Measurements from ENCODE around the gene GRIK4. TPM values are rescaled to one million over a fixed set of nuclear protein-coding genes. Genes with fewer than 3 reads are reported as not detected.

GRIK4 gene
- total RNA-seq, 1 donor from 2014 or later, result not detected

DNA sequence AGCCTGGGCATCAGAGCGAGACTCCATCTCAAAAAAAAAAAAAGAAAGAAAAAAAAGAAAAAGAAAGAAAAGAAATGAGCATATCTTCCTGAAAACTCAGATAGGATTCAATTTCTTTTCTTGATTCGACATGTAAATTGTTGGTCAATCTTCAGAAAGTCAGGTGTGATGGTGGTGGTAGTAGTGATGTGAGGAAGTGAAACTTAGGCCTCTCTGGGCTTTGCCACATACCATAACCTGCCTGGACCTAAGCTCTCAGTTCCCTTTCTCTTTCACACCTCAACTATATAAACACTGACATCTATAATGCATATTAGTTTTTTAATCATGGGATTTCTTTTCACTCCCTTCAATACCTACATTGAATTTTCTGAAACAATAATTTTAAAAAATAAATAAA is 414.4 kb downstream of the GRIK4 start:
- no peaks in the 10 kb centered on the region for H3K36me3 Mint-ChIP-seq (ENCODE audit: insufficient read depth)
- peaks cover 5% of the 10 kb centered on the region for H3K4me1 Mint-ChIP-seq (ENCODE audit: low read depth)
- TF ChIP-seq, protein P1, sequence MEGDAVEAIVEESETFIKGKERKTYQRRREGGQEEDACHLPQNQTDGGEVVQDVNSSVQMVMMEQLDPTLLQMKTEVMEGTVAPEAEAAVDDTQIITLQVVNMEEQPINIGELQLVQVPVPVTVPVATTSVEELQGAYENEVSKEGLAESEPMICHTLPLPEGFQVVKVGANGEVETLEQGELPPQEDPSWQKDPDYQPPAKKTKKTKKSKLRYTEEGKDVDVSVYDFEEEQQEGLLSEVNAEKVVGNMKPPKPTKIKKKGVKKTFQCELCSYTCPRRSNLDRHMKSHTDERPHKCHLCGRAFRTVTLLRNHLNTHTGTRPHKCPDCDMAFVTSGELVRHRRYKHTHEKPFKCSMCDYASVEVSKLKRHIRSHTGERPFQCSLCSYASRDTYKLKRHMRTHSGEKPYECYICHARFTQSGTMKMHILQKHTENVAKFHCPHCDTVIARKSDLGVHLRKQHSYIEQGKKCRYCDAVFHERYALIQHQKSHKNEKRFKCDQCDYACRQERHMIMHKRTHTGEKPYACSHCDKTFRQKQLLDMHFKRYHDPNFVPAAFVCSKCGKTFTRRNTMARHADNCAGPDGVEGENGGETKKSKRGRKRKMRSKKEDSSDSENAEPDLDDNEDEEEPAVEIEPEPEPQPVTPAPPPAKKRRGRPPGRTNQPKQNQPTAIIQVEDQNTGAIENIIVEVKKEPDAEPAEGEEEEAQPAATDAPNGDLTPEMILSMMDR (IDR thresholded peaks at IDR 0.05; ENCODE audit: unreplicated experiment), result no peak
- H3K9me3 Mint-ChIP-seq (ENCODE audit: low read depth), result no peaks in the 10 kb centered on the region
- no peak overlapping the region for H3K27ac Mint-ChIP-seq
- DNase-seq (ENCODE audit: low spot score, unreplicated experiment), result no peak
- no peak overlapping the region for H3K4me3 Mint-ChIP-seq (ENCODE audit: low read depth)
- H3K27me3 Mint-ChIP-seq, result peaks cover 4% of the 10 kb centered on the region

DNA sequence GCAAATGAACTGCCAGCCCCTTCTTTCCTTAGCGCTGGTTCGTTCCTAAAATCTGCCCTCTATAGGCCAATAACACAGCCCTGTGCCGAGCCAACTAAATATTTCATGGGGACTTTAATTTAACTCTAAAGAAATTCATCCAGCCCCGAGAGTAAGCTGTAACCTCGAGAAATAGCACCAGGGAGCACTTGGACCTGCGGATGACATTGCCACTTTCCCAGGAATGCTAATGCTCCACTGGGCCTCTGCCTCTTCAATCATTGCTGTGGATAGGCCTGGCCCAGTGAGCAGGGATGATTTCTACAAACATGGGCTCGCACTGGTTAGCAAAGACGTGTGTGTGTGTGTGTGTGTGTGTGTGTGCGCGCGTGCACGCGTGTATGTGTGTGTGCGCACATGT is 417.1 kb downstream of the GRIK4 start:
- TF ChIP-seq, protein P1 (IDR thresholded peaks at IDR 0.05; ENCODE audit: unreplicated experiment), result peak; percentile 10
- H3K9me3 Mint-ChIP-seq (ENCODE audit: low read depth), result no peaks in the 10 kb centered on the region
- peaks cover 7% of the 10 kb centered on the region for H3K27me3 Mint-ChIP-seq
- H3K4me1 Mint-ChIP-seq (ENCODE audit: low read depth), result peaks cover 11% of the 10 kb centered on the region
- no peak overlapping the region for H3K27ac Mint-ChIP-seq
- H3K4me3 Mint-ChIP-seq (ENCODE audit: low read depth), result no peak overlapping the region
- DNase-seq (ENCODE audit: low spot score, unreplicated experiment), result no peak
- no peaks in the 10 kb centered on the region for H3K36me3 Mint-ChIP-seq (ENCODE audit: insufficient read depth)

DNA sequence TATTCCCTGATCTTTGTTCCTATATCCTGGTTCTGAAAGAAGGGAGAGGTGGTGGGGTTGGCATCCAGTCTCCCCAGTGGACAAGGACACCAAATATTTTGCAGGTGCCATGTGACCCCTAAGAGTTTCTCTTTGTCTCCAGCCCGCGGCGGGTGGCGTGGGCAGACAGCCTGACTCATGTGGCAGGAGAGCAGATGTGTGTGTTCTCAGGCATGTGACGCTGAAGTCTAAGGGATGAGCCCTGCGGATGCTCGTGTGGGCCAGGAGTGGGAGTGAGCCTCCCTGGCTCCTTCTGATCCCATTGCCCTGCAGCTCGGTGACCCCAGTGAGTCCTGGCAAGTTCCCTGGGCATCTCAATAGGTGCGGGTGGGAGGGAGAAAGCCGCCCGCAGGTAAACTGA is 417.5 kb downstream of the GRIK4 start:
- peaks cover 11% of the 10 kb centered on the region for H3K4me1 Mint-ChIP-seq (ENCODE audit: low read depth)
- no peak overlapping the region for H3K27ac Mint-ChIP-seq
- DNase-seq (ENCODE audit: low spot score, unreplicated experiment), result no peak
- TF ChIP-seq, protein P1 (IDR thresholded peaks at IDR 0.05; ENCODE audit: unreplicated experiment), result no peak
- no peak overlapping the region for H3K4me3 Mint-ChIP-seq (ENCODE audit: low read depth)
- no peaks in the 10 kb centered on the region for H3K9me3 Mint-ChIP-seq (ENCODE audit: low read depth)
- H3K27me3 Mint-ChIP-seq, result peaks cover 7% of the 10 kb centered on the region
- no peaks in the 10 kb centered on the region for H3K36me3 Mint-ChIP-seq (ENCODE audit: insufficient read depth)

DNA sequence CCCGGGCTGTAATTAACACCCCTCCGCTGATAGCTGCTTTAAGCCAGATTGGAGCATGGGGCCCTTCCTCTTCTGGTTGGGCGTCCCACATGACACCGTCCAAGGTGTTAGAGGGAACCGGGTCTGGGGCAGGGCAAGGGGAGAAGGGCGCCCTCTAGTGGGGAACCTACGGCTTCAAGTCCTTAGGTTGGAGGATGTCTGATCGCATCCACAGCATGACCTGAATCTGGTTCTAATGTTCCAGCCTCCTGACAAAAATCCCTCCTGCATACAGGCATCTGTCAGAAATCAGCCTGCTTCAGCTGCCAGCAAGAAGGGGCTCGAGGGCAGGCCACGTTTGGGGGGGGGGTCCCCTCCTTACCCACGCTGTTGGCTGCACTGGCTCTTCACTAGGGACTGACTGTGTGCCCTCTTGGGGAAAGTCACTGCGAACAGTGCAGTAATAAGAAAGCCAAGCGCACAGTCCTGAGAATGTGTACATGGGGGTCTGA is 418.2 kb downstream of the GRIK4 start:
- H3K4me3 Mint-ChIP-seq (ENCODE audit: low read depth), result no peak overlapping the region
- DNase-seq (ENCODE audit: low spot score, unreplicated experiment), result peak; percentile 23
- peaks cover 11% of the 10 kb centered on the region for H3K4me1 Mint-ChIP-seq (ENCODE audit: low read depth)
- no peak overlapping the region for H3K27ac Mint-ChIP-seq
- no peaks in the 10 kb centered on the region for H3K9me3 Mint-ChIP-seq (ENCODE audit: low read depth)
- peaks cover 12% of the 10 kb centered on the region for H3K27me3 Mint-ChIP-seq
- H3K36me3 Mint-ChIP-seq (ENCODE audit: insufficient read depth), result no peaks in the 10 kb centered on the region
- TF ChIP-seq, protein P1 (IDR thresholded peaks at IDR 0.05; ENCODE audit: unreplicated experiment), result peak; percentile 65

DNA sequence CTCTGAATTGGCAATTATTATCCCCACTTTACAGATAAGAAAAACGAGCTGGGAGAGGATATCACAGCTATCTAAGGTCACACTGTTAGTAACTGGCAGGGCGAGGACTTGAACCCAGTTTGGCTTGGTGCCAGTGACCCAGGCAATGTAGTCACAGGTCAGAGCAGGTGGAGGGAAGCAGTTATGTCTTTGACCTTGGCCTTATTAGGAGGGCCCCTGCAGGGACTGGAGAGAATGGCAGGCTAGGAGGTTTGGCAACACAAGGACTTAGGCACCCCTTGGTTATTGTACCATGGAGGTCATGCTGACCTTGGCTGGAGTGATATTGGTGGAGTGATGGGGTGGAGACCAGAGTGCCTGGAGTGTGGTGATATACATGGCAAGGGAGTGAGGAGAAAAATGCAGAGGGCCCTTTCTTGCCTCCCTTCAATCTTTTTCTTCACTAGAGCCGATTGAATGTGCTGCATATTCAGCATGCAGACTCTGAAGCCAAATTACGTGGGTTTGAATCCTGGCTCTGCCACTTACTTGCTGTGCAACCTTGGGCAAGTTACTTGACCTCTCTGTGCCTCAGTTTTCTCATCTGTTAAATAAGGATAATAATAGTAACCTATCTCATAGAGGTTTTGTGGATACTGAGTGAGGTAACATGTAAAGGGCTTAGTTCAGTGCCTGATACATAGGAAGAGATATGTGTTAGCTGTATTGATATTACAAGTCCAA is 419.7 kb downstream of the GRIK4 start:
- TF ChIP-seq, protein P1 (IDR thresholded peaks at IDR 0.05; ENCODE audit: unreplicated experiment), result peak; percentile 14
- Mint-ChIP-seq H3K4me1 (ENCODE audit: low read depth) (peaks cover 11% of the 10 kb centered on the region), H3K9me3 (ENCODE audit: low read depth) (no peaks in the 10 kb centered on the region), H3K27me3 (peaks cover 20% of the 10 kb centered on the region), H3K27ac (no peak overlapping the region), H3K36me3 (ENCODE audit: insufficient read depth) (no peaks in the 10 kb centered on the region), H3K4me3 (ENCODE audit: low read depth) (no peak overlapping the region)
- DNase-seq (ENCODE audit: low spot score, unreplicated experiment), result no peak
